Measurements from ENCODE around the gene UBE2R2.
"Not testable (repeated sequence)": the region's sequence is repeated elsewhere in the genome, so short reads cannot be mapped to it uniquely, and the experiment has no call there.

Gene UBE2R2

GRCh38 chr9:33816327-33817252, at the start of gene UBE2R2:
Gene UBE2R2 (plus strand): TSS chr9:33817160. CDS start chr9:33817758, 598 bp downstream.
- DNase-seq: peak; percentile 99

DNA sequence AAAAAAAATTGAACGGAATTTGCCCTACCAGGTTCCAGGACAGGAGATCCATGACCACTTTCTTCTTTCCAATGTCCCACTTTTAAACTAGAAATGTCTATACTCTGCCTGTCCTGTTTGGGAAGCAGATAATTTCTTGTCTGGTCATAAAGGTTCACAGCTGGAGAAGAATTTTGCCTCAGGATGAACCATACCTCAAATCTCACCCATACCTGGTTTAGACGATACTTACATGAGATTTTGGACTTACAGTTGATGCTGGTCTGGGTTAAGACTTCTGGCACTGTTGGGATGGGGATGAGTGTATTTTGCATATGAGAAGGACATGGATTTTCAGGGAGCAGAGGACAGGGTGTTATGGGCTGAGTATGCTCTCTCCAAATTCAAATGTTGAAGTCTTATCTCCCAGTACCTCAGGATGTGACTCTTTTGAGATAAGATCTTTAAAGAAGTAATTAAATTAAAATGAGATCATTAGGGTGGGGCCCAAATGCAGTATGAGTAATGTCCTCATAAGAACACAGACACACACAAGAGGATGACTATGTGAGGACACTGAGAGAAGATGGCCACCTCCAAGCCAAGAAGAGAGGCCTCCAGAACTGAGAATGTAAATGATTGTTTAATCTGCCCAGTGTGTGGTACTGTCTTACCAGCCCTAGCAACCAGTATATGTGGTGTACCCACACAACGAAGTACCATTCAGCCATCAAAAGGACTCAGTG, 46.6 kb upstream of the UBE2R2 start:
- DNase-seq: not testable (repeated sequence)

- DNase-seq: not testable (repeated sequence)
Measured at GRCh38 chr9:33773135-33773534, 43.8 kb upstream of the UBE2R2 start.

DNA sequence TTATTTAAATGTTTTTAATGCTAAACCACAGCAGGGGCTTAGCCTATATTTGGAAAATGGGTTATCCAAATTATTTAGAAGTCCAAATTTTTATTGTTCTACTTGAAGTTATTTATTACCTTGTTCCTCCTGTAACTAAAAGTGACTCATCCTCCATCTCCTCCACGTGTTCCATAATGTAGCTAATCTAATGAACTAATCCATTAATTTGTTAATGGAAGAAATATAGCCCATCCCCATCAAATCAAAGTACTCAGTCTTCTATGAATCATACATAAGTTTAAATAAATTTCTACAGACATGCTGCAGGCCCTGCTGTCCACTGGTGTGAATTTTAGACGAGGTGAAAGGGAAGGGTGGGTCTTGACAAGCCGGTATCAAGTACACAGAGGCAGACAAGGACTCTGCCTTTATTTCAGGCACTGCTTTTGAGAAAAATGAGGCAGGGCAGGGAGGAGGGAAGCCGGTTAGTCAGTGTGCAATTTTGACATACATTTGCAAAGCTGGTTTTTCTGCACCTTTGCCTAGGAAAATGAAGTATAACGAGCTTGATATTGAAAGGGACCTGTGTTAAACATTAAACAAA, 42.8 kb upstream of the UBE2R2 start:
- not testable (repeated sequence) for DNase-seq

- DNase-seq: no peak
Measured at GRCh38 chr9:33776578-33776977, 40.4 kb upstream of the UBE2R2 start.

DNA sequence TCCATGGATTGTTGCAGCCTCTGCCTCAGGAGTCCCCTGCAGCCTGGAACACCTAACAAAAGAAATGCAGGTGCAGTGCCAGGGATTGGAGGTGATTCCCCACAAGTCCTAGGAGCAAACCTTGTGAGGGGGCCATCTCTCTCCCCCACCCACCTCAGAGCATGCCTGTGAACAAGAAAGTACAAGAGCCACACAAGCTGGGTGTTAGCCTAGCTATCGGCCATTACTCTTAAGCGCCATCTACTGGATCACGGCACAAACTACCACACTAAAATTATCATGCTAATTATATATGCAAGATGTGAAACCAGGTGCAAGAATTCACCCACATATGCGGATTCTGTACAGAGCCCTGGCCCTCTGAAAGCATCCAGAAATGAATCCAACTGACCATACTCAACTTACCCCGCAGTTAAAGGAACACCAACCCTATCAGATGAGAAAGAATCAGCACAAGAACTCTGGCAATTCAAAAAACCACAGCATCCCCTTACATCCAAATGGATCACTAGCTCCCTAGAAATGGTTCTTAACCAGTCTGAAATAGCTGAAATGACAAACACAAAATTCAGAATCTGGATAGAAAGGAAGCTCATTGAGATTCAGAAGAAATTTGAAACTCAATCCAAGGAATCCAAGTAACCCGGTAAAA, 38.1 kb upstream of the UBE2R2 start:
- no peak for DNase-seq

DNA sequence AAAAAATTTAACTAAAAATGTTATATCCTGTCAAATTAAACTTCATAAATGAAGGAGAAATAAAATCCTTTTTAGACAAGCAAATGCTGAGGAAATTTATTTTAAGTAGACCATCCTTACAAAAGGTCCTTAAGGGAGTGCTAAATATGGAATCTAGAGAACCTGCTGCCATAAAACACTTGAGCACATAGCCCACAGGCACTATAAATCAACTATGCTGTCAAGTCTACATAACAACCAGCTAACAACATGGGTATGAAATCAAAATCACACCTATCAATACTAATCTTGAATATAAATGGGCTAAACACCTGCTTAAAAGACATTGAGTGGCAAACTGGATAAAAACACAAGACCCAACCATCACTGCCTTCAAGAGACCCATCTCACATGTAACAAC, 36.7 kb upstream of the UBE2R2 start:
- DNase-seq: no peak

GRCh38 chr9:33781736-33782135, 35.2 kb upstream of the UBE2R2 start:
- DNase-seq: no peak

DNA sequence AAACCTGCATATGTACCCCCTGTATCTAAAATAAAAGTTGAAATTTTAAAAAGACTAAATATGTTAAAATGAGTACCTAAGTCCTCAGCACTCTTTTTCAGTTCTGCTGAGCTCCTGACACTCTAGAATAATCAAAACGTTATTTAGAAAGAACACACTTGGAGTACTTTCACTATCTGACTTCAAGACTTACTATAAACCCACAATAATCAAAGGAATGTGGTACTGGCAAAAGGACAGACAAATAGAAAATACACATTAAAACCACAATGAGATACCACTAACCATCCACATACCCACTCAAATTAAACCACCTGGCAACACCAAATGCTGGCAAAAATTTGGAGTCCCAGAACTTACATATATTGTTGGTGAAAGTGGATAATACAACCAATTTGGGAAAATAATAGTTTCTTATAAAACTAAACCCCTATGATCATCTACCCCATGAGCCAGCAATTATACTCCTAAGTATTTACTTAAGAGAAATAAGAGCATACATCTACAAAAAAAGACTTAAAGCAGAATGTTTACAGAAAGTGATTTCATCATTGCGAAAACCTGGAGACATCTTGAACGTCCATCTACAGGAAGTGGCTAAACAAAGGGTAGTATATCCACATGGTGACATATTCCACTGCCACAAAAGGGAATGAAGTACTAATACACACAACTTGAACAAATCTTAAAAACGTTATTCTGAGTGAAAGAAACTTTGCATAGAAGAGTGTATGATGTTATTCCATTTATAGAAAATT, 34.4 kb upstream of the UBE2R2 start:
- no peak for DNase-seq

GRCh38 chr9:33785914-33786313, 31.0 kb upstream of the UBE2R2 start:
- no peak for DNase-seq

DNA sequence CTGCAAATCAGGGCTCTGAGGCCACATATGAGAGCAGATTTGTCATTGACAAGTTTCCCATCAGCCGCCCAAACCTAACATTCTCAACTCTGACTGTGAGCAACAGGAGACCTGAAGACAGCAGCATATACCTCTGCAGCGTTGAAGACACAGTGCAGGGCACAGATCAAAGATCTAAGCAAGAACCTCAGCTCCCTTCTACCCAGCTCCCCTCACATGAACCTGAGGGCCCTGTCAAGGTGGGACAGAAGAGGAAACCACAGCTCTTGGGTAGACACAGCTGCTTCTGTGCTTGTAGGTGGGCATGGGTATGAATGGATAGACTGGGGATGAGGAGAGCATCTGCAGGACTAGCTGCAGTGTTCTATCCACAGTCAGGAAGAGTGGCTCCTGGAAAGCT, 30.3 kb upstream of the UBE2R2 start:
- DNase-seq: no peak

DNA sequence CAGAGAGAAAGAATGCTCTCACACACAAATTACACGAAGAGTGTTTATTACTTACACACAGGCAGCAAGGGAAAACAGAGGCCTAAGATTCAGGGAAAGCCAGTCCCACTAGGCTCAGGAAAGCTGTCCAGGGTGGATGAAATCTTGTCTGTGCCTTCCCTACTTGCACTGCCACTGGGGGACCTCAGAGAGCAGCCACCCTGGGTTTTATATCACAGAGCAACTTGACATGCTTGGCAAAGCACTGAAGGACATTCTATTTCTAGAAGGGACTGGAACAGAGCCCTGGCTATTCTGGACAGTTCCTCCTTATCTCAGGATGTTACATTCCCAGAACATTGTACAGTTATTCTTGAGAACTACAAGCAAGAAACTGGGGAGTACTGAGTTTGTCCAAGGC, 29.1 kb upstream of the UBE2R2 start:
- DNase-seq: no peak

DNA sequence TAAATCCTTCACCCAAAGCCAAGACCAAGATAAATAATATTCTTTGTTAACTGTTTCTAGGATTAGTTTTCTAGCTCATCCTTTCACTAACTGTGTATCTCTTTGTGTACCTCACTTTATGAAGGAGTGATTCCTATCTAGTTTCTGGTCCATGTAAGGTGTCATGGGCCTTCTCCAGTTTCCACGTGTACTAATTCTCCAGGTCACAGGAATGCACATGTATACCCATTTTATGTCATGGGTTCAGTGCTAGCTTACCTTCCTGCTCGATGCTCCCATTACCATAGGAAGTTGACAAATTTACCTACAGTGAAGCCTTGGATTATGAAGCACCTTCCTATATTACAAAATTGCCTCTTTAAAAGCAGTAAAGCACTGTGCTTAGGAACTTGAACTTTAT, 27.5 kb upstream of the UBE2R2 start:
- DNase-seq: not testable (repeated sequence)

DNA sequence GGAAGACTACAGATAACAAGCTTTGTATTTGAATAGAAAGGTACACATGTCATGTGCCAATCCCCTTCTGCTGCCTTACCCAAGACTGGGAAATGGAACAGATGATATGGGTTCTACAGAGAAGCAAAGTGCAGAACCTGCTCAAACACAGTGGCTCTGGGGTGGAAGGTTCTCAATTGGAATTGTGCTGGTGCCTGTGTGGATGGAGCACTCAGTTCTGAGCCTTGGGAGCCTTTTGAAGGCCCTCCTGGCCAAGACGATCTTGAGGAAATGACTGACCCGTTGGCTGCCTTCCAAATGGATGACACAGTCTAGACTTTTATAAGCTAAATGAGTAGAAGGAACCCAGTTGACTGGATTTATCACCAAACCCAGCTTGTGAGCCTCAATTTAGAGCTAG, 25.8 kb upstream of the UBE2R2 start:
- no peak for DNase-seq

DNA sequence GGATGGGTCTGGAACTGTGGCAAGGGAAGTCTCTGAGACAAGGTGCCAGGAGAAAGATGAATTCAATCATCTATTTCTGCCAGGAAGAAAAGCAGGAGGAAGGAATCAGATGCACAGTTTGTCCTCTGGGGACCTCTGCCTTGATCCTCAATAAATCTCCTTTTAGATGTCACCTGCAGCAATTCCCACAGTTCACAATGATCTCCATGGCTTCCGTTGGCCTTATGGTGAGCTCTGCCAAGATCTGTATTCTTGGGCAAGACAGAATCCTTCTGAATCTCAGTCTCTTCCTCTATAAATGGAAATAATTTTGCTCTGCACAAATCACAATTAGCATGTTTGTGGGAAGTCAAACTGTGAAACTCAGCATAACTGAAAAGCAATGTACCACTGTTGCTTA, 23.5 kb upstream of the UBE2R2 start:
- DNase-seq: not testable (repeated sequence)

- no peak for DNase-seq
Measured at GRCh38 chr9:33794560-33794959, 22.4 kb upstream of the UBE2R2 start.

DNA sequence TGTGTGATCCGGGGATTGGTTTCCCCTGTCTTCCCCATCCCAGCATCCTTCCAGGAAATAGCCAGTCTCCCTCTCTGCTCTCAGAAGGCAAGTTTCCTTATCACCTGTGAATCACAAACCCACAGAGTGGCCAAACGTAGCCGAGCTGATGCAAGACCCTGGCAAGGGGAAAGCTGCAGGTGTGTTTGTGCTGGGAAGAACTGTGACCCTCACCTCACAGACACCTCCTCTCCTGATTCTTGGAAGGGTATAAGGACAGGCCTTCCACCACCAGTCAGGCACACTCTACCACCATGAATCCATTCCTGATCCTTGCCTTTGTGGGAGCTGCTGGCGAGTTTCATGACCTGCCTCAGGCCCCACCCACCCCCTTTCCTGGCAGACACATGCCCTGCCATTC, 21.7 kb upstream of the UBE2R2 start, which contains the start of gene PRSS3:
PRSS3 (plus strand) TSS at position 281 of the 400 bp plus-strand sequence; CDS start at position 294, 13 bp downstream.
- DNase-seq: no peak

- no peak for DNase-seq
Measured at GRCh38 chr9:33795819-33796218, 21.1 kb upstream of the UBE2R2 start.

GRCh38 chr9:33796679-33797078, 20.3 kb upstream of the UBE2R2 start:
- DNase-seq: not testable (repeated sequence)

DNA sequence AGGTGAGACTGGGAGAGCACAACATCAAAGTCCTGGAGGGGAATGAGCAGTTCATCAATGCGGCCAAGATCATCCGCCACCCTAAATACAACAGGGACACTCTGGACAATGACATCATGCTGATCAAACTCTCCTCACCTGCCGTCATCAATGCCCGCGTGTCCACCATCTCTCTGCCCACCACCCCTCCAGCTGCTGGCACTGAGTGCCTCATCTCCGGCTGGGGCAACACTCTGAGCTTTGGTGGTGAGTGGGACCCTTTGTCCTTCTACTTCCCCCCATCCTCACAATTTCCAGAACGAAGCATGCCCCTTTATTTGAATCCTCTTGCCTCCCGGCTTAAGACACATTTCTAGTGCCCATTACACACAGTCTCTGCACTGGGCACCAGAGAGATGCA, 19.1 kb upstream of the UBE2R2 start:
- no peak for DNase-seq

GRCh38 chr9:33798545-33798944, 18.4 kb upstream of the UBE2R2 start:
- no peak for DNase-seq
